GM21619 (cell line): ENCODE data around the gene USP24.
"Not testable (repeated sequence)": the region's sequence is repeated elsewhere in the genome, so short reads cannot be mapped to it uniquely, and the experiment has no call there.

Source experiments
- ATAC-seq: cut with Tn5 transposase; IDR thresholded peaks from one replicate; pipeline ENCODE4 v1.9.1; 2021; ENCODE audit not compliant: unreplicated experiment

Gene USP24

DNA sequence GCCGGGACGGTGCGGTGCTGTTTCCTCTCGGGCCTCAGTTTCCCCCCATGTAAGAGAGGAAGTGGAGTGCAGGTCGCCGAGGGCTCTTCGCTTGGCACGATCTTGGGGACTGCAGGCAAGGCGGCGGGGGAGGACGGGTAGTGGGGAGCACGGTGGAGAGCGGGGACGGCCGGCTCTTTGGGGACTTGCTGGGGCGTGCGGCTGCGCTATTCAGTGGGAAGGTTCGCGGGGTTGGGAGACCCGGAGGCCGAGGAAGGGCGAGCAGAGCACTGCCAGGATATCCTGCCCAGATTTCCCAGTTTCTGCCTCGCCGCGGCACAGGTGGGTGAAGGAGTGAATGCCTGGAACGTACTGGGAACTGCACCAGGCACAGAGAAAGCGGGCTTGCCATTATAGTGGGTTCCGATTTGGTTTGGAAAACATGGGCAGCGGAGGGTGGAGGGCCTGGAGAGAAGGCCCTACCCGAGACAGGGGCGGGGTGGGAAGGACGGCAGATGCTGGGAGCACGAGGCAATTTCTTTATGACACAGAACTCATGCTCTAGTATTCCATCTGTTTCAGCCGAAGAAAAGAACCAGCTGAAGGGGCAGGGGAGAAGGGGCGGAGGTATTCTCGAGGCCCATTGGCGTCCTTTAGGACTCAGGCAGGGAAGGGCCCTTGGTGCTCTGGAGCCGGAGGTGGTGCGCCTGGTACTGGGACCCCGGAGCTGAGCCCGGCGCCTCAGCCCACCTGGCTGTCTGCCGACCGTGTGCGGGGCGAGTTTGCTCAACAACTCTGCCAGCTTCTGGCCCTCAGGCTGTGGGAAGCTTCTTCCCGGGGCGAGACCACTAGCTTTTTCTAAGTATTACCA is 174.9 kb downstream of the USP24 start:
- no peak for ATAC-seq

DNA sequence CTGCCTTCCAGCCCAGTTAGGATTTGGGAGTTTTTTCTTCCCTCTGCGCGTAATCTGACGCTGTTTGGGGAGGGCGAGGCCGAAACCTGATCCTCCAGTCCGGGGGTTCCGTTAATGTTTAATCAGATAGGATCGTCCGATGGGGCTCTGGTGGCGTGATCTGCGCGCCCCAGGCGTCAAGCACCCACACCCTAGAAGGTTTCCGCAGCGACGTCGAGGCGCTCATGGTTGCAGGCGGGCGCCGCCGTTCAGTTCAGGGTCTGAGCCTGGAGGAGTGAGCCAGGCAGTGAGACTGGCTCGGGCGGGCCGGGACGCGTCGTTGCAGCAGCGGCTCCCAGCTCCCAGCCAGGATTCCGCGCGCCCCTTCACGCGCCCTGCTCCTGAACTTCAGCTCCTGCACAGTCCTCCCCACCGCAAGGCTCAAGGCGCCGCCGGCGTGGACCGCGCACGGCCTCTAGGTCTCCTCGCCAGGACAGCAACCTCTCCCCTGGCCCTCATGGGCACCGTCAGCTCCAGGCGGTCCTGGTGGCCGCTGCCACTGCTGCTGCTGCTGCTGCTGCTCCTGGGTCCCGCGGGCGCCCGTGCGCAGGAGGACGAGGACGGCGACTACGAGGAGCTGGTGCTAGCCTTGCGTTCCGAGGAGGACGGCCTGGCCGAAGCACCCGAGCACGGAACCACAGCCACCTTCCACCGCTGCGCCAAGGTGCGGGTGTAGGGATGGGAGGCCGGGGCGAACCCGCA is 175.7 kb downstream of the USP24 start, which contains the start of gene PCSK9:
TSS of gene PCSK9 (plus strand) at position 207 of the 741 bp plus-strand sequence. CDS start at position 497, 290 bp downstream.
- no peak for ATAC-seq

DNA sequence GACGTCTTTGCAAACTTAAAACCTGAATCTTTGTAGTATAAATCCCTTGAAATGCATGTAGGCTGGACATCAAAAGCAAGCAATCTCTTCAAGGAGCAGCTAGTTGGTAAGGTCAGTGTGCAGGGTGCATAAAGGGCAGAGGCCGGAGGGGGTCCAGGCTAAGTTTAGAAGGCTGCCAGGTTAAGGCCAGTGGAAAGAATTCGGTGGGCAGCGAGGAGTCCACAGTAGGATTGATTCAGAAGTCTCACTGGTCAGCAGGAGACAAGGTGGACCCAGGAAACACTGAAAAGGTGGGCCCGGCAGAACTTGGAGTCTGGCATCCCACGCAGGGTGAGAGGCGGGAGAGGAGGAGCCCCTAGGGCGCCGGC is 176.2 kb downstream of the USP24 start:
- no peak for ATAC-seq

DNA sequence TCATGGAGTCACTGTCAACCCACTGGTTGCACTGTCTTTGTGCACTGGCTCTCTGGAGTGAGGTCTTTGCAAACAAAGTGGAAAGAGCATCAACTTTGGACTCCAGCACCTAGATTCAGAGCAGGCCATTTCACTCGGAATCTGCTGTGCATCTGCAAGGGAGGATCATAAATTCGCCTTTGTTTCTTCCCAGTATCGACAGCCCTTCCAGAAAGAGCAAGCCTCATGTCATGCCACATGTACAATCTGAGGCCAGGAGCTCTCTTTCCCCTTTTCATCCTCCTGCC is 176.7 kb downstream of the USP24 start:
- no peak for ATAC-seq

DNA sequence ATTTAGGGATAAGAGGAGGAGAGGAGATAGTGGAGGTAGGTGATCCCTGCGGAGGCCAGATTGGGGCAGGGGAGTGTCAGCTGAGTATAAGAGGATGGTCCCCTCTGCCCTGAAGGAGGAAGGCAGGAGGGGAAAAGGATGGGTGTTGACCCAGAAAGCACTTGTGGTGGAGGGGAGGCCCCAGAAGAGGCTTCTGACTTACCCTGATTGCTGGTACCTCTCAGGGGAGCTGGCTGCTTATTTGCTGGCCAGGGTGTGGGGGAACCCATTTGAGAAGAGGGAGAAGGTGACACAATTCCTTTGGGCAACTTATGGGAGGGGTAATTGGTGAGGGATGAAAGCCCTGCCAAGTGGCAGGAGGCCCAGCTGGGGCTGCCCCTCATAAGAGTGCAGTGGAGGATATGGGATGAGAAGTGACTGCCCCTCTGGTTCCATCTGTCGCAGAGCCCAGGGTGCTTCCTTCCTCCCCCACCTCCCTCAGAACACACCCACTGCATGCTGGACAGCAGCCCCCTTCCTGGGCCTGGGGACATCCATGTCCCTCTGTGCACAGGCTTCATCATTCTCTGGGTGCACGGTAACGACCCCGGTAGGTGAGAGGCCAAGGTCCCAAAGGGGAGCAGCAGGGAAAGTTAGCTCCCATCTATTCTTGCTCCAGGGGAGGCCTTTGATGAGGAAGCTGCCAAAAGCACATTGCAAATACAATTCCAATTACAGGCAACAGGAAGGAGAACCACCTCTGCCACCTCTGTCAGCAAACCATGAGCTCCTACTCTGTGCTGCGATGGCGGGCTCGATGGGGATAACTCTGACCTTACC is 177.2 kb downstream of the USP24 start:
- no peak for ATAC-seq

DNA sequence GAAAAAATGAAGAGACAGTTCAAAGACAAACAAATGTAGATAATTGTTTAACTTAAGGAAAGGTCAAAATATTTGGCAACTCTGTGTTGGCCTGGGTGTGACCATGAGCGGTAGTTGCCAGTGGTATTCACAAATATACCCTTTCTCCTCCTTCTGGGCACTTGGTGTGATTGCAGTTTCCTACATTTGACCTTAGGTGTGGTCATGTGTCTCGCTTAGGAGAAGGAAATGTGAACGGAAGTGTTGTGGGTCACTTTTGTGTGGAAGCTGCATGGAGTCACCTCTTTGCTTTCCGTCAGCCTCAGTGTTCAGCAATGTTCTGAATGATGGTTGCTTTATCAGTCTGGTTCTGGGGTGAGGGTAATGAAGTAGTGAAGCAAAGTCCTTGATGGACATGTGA is 179.3 kb downstream of the USP24 start:
- ATAC-seq: no peak

DNA sequence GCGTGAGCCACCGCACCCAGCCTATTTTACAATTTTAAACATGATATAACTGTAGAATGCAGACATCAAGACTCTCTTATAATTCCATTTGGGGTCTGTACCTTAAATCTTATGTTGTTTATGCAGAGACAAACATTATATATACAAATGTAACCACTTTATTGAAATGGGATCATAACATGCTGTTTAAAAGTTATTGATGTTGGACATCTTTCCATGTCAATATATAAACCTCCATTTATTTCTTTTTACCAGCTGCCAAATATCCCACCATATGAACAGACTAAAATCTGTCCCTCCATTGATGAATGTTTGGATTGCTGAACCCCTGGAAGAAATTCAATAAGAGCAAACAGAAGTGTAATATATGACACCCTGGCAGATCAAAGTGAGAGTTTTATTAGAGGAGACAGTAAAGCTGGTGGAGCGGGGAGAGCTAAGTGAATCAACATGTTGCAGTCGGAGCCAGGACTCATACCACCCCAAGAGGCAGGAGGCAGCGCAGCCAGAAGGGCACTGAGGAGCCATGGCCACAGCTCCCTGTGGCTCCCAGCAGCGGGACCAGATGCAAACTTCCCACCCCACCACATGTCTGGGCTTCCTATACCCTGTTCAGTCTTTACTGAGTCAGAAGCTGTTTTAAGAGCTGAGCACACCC is 180.6 kb downstream of the USP24 start:
- ATAC-seq: no peak

DNA sequence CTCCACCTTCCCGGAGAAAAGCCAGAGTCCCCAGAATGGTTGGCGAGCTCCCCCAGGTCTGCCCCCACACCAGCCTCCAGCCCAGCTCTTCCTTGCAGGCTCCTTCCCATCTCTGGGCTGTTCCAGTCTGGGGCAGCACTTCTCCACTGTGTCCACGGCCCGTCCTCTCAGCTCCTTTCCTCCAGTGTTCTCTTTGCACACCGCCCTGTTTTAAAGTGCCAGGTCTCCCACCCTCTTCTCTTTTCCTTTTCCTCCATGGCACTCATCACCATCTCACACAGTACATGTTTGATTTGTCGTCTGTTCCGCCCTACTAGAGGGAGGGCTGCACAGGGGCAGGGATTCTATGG is 181.9 kb downstream of the USP24 start:
- ATAC-seq: no peak

DNA sequence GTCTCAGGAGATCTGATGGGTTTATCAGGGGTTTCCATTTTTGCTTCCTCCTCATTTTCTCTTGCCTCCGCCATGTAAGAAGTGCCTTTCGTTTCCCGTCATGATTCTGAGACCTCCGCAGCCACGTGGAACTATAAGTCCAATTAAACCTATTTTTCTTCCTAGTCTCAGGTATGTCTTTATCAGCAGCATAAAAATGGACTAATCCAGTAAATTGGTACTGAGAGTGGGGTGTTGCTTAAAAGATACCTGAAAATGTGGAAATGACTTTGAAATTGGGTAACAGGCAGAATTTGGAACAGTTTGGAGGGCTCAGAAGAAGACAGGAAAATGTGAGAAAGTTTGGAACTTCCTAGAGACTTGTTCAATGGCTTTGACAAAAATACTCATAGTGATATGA is 184.1 kb downstream of the USP24 start:
- ATAC-seq: not testable (repeated sequence)

DNA sequence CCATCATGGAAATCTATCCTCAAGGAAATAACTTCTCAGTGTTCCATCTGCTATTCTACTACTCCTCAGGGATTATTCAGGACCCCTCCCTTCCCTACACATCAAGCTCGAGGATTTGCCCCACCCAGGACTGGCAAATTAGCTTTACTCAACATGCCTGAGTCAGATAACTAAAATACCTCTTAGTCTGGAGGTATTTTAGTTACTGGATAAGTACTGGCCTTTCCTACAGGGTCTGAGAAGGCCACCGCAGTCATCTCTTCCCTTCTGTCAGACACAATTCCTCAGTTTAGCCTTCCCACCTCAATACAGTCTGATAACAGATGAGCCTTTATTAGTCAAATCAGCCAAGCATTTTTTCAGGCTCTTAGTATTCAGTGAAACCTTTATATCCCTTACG is 188.5 kb downstream of the USP24 start:
- ATAC-seq: not testable (repeated sequence)

DNA sequence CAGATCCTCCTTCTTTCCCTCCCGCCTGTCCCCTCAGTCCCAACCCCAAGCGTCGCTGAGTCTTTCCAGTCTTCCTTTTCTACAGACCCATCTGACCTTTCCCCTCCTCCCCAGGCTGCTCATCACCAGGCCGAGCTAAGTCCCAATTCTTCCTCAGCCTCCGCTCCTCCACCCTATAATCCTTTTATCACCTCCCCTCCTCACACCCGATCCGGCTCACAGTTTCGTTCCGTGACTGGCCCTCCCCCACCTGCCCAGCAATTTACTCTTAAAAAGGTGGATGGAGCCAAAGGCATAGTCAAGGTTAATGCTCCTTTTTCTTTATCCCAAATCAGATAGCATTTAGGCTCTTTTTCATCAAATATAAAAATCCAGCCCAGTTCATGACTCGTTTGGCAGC is 191.0 kb downstream of the USP24 start:
- not testable (repeated sequence) for ATAC-seq

DNA sequence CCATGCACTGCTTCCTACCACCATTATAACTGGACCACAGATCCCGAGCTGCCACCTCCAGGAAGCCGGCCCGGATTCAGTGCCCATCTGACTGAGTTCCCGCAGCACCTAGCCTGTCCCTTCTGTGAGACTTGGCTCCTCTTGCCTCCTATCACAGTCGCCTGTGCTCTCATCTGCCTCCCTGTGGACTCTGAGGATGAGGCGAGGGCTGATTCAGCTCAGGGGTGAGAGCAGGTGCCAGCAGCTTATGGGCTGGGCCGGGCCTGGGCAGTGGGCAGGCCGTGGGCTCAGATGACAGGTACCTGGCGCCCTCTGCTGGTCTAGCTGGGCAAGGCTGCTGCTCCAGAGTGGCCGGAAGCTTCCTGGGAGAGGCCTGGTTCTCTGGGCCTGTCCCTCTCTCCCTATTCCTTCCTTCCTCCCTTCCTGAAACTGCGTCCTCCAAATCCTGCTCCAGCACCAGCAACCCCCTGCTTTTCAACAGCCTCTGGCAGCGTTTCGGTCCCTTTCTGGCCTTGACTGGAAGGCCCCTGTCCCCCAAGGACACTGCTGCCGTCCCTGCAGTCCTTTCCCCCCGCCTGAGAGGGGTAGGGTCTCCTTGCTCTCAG is 193.1 kb downstream of the USP24 start:
- peak; percentile 89 for ATAC-seq

DNA sequence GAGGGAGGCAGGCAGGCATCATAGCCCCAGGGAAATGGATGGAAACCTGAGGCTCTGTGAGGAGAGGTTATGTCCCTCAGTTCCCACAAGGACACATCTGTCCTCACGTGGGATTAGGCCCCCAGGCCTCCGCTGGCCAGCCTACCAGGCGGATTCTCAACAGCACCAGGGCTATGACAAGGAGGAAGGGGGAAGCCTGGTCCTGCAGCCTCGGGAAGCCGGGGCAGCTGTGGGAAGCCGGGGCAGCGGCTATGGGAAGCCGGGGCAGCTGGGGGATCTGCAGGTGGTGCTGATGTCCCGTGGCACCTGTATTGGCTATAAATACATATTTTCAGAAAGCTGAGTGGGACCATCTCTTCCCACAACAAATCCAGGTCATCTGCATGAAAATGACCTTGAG is 196.8 kb downstream of the USP24 start:
- ATAC-seq: no peak
